Hepatocyte (in vitro differentiated cells): Measurements from ENCODE around the gene HBB.

Experiments used
- CTCF ChIP-seq: fragments of 200-600 bp; sonication (generic); IDR thresholded peaks from 2 replicates; pipeline ENCODE4 v1.5.1; 2016; ENCODE audit warnings: antibody characterized with exemption, mild to moderate bottlenecking; ENCODE audit not compliant: poor library complexity
- EZH2 ChIP-seq: fragments of 200-600 bp; sonication (generic); IDR thresholded peaks from 2 replicates; pipeline ENCODE4 v1.6.1; 2016; ENCODE audit warnings: antibody characterized with exemption, mild to moderate bottlenecking, borderline replicate concordance
- EZH2phosphoT487 ChIP-seq: fragments of 200-600 bp; sonication (generic); IDR thresholded peaks from one replicate; pipeline ENCODE4 v1.6.1; 2018; ENCODE audit warnings: antibody characterized with exemption, mild to moderate bottlenecking, low read depth, moderate library complexity; ENCODE audit not compliant: unreplicated experiment, severe bottlenecking

- TF ChIP-seq CTCF, result no peak
- TF ChIP-seq EZH2, result no peak
- TF ChIP-seq EZH2phosphoT487, result no peak
These were observed 13.2 kb upstream of the HBB start for GRCh38 chr11:5240056-5240455.
